Anterior cingulate cortex (tissue), 58 donors: Measurements from ENCODE around the gene KRTAP4-4.
"Not testable (repeated sequence)": the region's sequence is repeated elsewhere in the genome, so short reads cannot be mapped to it uniquely, and the experiment has no call there.

Source experiments
- DNase-seq, 58 donors: peaks; one replicate each; lab custom pipeline; 2025; lab: John Stamatoyannopoulos, UW

Gene KRTAP4-4

DNA sequence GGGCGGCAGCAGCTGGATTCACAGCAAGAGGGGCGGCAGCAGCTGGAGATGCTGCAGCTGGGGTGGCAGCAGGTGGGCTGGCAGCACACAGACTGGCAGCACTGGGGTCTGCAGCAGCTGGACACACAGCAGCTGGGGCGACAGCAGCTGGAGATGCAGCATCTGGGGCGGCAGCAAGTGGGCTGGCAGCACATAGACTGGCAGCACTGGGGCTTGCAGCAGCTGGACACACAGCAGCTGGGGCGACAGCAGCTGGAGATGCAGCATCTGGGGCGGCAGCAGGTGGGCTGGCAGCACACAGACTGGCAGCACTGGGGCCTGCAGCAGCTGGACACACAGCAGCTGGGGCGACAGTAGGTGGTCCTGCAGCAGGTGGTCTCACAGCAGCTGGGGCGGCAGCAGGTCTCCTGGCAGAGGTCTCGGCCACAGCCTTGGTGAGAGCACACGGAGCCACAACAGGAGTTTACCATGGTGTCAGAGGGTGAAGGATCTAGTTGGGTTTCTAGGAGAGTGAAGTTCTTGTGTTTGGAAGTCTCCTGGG is 42.6 kb downstream of the KRTAP4-4 start, which contains the start of gene KRTAP4-11:
Gene KRTAP4-11, minus strand, starts transcription at position 528 of the 541 bp plus-strand sequence. Its CDS starts 58 bp downstream, at position 470.
- not testable (repeated sequence) for DNase-seq

DNA sequence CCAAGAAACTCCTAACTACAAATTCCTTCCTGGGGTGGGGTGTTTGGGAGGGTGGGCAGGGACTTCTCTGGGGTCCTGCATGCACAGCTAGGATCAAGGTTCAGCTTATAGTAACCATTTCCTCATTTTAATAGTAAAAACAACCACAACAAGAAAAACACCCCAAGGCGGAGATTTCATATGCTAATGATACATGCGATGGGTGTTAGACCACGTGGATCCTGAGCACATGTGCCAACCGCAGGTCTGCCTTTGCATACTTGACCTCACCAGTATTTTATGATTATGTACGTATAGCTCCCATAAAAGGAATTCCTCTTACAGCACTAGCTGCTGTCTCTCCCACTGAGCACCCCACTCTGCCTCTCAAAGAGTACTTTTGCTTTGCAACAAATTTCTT is 44.3 kb downstream of the KRTAP4-4 start:
- DNase-seq, result no peak

DNA sequence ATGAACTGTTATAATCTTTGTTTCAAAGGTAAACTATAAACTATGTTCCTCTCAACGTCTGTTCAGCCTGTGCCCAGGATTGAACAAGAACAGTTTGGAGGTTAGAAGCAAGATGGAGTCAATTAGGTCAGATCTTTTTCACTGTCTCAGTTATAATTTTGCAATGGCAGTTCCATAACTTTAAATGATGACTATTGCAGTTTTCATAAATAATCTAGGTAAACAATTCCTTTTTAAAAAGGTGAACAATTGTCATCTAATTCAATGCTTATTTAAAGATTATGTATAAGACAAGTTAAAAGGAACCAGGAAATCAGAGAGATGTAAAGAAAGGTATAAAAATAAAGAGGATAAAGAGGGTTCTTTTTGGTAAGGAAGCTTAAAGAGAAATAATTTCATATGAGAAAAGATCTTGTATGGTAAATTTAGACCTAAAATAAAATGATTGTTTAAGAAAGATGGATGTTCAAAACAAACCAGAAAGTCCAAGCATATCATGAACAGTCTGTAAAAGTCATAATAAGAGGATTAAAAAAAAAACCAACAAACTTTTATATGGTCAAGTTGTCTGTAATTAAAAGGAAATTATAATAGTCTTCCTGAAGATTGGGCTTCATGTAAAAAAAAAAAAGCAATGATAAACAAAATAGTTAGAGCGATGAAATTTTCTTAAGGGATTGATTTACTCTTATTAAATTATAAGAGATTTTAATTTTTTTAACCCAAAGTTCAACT is 49.2 kb downstream of the KRTAP4-4 start:
- DNase-seq, result no peak
